Left ventricle myocardium inferior (tissue), 1 donor: ENCODE data around the gene PPM1L. TPM values are rescaled to one million over a fixed set of nuclear protein-coding genes. Genes with fewer than 3 reads are reported as not detected.
"Not testable (repeated sequence)": the region's sequence is repeated elsewhere in the genome, so short reads cannot be mapped to it uniquely, and the experiment has no call there.

Experiments used
- DNase-seq: peaks from one replicate; pipeline ENCODE4 v3.0.0-alpha.2; 2020
- H3K27ac ChIP-seq: fragments of 200-600 bp; replicated peaks from 2 replicates; pipeline ENCODE4 v1.8.0; 2021
- H3K27me3 ChIP-seq: fragments of 200-600 bp; 2 replicates; pipeline ENCODE4 v1.8.0; 2021; ENCODE audit warnings: low read depth
- H3K36me3 ChIP-seq: fragments of 200-600 bp; 2 replicates; pipeline ENCODE4 v1.8.0; 2021
- H3K4me1 ChIP-seq: fragments of 200-600 bp; 2 replicates; pipeline ENCODE4 v1.8.0; 2021
- H3K4me3 ChIP-seq: fragments of 200-600 bp; 2 replicates; pipeline ENCODE4 v1.8.0; 2021; ENCODE audit warnings: mild to moderate bottlenecking, moderate library complexity
- H3K9me3 ChIP-seq: fragments of 200-600 bp; replicated peaks from 2 replicates; pipeline ENCODE4 v1.8.0; 2021
- CTCF ChIP-seq: fragments of 200-600 bp; IDR thresholded peaks from 2 replicates; pipeline ENCODE4 v1.8.0; 2021; ENCODE audit warnings: antibody characterized with exemption, mild to moderate bottlenecking, borderline replicate concordance
- intact Hi-C: fragments of 100-400 bp; cut with micrococcal nuclease; formaldehyde crosslinking; loops from one replicate; pipeline ENCODE4 v1.11.0; 2022
- total RNA-seq: library from RNA; stranded (reverse); fragmentation: NEBNext Ultra II Directional; extraction: Animal tissue kit (Norgen Biotek cat#: 25700); gene quantifications from one replicate; pipeline ENCODE4 v1.2.1, GENCODE V29; 2021
- donor health status: DM: no; HTN: yes; CAD: no; lungs with severe emphysema.

PPM1L gene
- total RNA-seq, 1 donor from 2014 or later: 51.1 TPM

GRCh38 chr3:161031134-161031533 lies 275.1 kb downstream of the PPM1L start:
- DNase-seq: no peak
- TF ChIP-seq CTCF: no peak

DNA sequence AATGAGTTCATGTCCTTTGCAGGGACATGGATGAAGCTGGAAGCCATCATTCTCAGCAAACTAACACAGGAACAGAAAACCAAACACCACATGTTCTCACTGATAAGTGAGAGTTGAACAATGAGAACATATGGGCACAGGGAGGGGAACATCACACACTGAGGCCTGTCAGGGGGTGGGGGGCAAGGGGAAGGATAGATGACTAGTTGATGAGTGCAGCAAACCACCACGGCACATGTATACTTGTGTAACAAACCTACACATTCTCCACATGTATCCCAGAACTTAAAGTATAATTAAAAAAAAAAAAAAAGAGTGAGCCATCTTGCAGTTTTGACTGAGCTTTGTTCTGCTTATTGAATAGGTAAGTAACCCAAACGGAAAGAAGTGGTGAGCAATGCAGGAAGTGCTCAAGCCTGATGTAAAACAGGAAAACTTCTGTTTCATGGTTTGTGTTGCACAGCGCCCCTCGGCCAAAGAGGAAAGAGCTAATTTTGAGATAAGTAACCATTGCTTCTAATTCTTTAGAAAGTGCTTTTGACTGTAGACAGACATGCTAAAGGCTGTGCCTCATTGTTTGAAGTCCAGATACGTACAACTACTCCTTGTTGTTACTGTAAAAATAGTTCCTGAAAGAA lies 279.0 kb downstream of the PPM1L start:
- H3K4me1 ChIP-seq, H3K36me3 ChIP-seq, intact Hi-C loops, DNase-seq, H3K4me3 ChIP-seq, H3K27ac ChIP-seq, H3K27me3 ChIP-seq, H3K9me3 ChIP-seq: not testable (repeated sequence)

More at GRCh38 chr3:161031134-161031533, 275.1 kb downstream of the PPM1L start:
- peaks cover 7% of the 10 kb centered on the region for H3K36me3 ChIP-seq
- H3K4me3 ChIP-seq: no peak overlapping the region
- intact Hi-C loops: no loop called here
- H3K4me1 ChIP-seq: no peaks in the 10 kb centered on the region
- H3K9me3 ChIP-seq: peaks cover 7% of the 10 kb centered on the region
- H3K27ac ChIP-seq: no peak overlapping the region
- H3K27me3 ChIP-seq: no peaks in the 10 kb centered on the region

- peaks cover 7% of the 10 kb centered on the region for H3K4me1 ChIP-seq
- H3K4me3 ChIP-seq: no peak overlapping the region
- no peaks in the 10 kb centered on the region for H3K27me3 ChIP-seq
- intact Hi-C loops: no loop called here
- H3K9me3 ChIP-seq: peaks cover 7% of the 10 kb centered on the region
- peaks cover 7% of the 10 kb centered on the region for H3K36me3 ChIP-seq
- DNase-seq: no peak
- TF ChIP-seq CTCF: no peak
- H3K27ac ChIP-seq: no peak overlapping the region
These were observed 279.7 kb downstream of the PPM1L start for GRCh38 chr3:161035711-161036110.

DNA sequence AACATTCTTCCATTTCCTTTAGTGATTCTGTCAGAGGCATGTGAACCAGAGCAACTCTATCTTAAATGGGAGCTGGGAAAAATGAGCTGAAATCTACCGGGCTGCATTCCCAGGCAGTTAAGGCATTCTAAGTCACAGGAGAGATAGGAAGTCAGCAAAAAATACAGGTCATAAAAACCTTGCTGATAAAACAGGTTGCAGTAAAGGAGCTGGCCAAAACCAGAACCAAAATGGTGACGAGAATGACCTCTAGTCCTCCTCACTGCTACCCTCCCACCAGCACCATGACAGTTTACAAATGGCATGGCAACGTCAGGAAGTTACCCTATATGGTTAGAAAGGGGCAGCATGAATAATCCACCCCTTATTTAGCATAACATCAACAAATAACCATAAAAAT lies 282.7 kb downstream of the PPM1L start:
- no peaks in the 10 kb centered on the region for H3K36me3 ChIP-seq
- H3K27ac ChIP-seq: no peak overlapping the region
- no peak for DNase-seq
- H3K4me1 ChIP-seq: peaks cover 7% of the 10 kb centered on the region
- no peaks in the 10 kb centered on the region for H3K27me3 ChIP-seq
- intact Hi-C loops: no loop called here
- no peaks in the 10 kb centered on the region for H3K9me3 ChIP-seq
- TF ChIP-seq CTCF: no peak
- H3K4me3 ChIP-seq: no peak overlapping the region

DNA sequence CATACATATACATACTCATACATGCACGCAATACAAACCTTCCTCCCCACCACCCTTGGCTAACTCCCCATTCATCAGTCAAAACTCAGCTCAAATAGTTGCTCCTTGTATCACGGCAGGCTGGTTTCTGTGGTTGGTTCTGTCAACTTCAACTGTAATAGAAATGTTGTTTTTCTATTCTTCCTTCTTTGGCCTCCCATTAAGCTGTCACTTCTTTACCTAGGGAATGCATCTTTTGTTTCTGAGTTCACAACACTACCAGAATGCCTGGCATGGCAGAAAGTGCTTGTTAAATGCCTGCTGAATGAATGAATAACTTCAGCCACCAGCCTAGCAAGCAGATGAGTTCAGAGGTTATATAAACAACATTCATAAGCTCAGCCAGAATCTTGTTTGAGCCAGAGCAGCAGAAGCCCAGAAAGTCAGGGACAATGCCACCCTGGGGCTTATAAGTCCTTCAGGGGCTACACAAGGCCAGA lies 286.0 kb downstream of the PPM1L start:
- no peak overlapping the region for H3K4me3 ChIP-seq
- intact Hi-C loops: no loop called here
- TF ChIP-seq CTCF: no peak
- DNase-seq: no peak
- no peaks in the 10 kb centered on the region for H3K9me3 ChIP-seq
- H3K27ac ChIP-seq: no peak overlapping the region
- peaks cover 7% of the 10 kb centered on the region for H3K4me1 ChIP-seq
- no peaks in the 10 kb centered on the region for H3K36me3 ChIP-seq
- no peaks in the 10 kb centered on the region for H3K27me3 ChIP-seq

- TF ChIP-seq CTCF: no peak
- no peak overlapping the region for H3K27ac ChIP-seq
- H3K4me1 ChIP-seq: peaks cover 7% of the 10 kb centered on the region
- intact Hi-C loops: no loop called here
- no peak overlapping the region for H3K4me3 ChIP-seq
- DNase-seq: no peak
- H3K36me3 ChIP-seq: no peaks in the 10 kb centered on the region
- H3K27me3 ChIP-seq: no peaks in the 10 kb centered on the region
- no peaks in the 10 kb centered on the region for H3K9me3 ChIP-seq
These were observed 287.5 kb downstream of the PPM1L start for GRCh38 chr3:161043336-161044035.
